Left lung (tissue), 10 donors: Measurements from ENCODE around the gene CCIN. TPM values are rescaled to one million over a fixed set of nuclear protein-coding genes. Genes with fewer than 3 reads are reported as not detected.

Source experiments
- ATAC-seq: fragments of 200-7000 bp; cut with Tn5 transposase; one replicate; pipeline ENCODE4 v1.9.1; 2020; ENCODE audit warnings: moderate library complexity
- DNase-seq, 4 donors: peaks; one replicate each; pipeline ENCODE4 v3.0.0-alpha.2; 2013 to 2020
- H3K27ac ChIP-seq, 2 donors: fragments of 200-600 bp; sonication (generic) in 1 of 2; one replicate each; pipeline versions ENCODE4 v1.5.0 to v1.8.0; 2020 to 2021
- H3K27me3 ChIP-seq, 2 donors: fragments of 200-600 bp; sonication (generic) in 1 of 2; one replicate each; pipeline versions ENCODE4 v1.5.0 to v1.8.0; 2020 to 2021
- H3K36me3 ChIP-seq, 2 donors: fragments of 200-600 bp; sonication (generic) in 1 of 2; one replicate each; pipeline versions ENCODE4 v1.5.0 to v1.8.0; 2020 to 2021
- H3K4me1 ChIP-seq, 2 donors: fragments of 200-600 bp; one replicate each; pipeline ENCODE4 v1.8.0; 2021
- H3K4me3 ChIP-seq, 2 donors: fragments of 200-600 bp; sonication (generic) in 1 of 2; one replicate each; pipeline versions ENCODE4 v1.5.0 to v1.8.0; 2020 to 2021; ENCODE audit warnings: mild to moderate bottlenecking in 1 of 2
- H3K9me3 ChIP-seq, 2 donors: fragments of 200-600 bp; sonication (generic) in 1 of 2; one replicate each; pipeline versions ENCODE4 v1.5.0 to v1.8.0; 2020 to 2021
- intact Hi-C, 2 donors: fragments of 100-400 bp; cut with DNase I; formaldehyde crosslinking; loops; one replicate each; pipeline versions ENCODE4 v1.11.2 to v1.14.2; 2022
- polyA plus RNA-seq, 6 donors: library from polyadenylated mRNA; unstranded; fragments of 120-200 nt; gene quantifications; one replicate each; pipeline ENCODE4 v1.2.1, GENCODE V29; 2013; ENCODE audit not compliant: insufficient read length in 6 of 6
- total RNA-seq, 2 donors: library from RNA; stranded (reverse); fragmentation: NEBNext Ultra II Directional; extraction: Animal tissue kit (Norgen Biotek cat#: 25700); gene quantifications; one replicate each; pipeline ENCODE4 v1.2.1, GENCODE V29; 2021
- TF ChIP-seq, protein P1 (sequence below), 2 donors: fragments of 200-600 bp; sonication (generic) in 1 of 2; IDR thresholded peaks; one replicate each; pipeline versions ENCODE4 v1.5.0 to v1.8.0; 2021; ENCODE audit warnings: antibody characterized with exemption in 2 of 2
- donor health status: DM: no; HTN: yes; CAD: no.
- donor health status: DM: no; HTN: no; CAD: no.

The CCIN gene
- total and polyA plus RNA-seq, 8 donors = 0.13 to 1.5 (median 0.18) TPM; not detected in 2

GRCh38 chr9:36213387-36213786, 44.2 kb downstream of the CCIN start:
- H3K36me3 ChIP-seq = peaks cover 0 to 92% of the 10 kb centered on the region in 2 donors
- TF ChIP-seq, protein P1, sequence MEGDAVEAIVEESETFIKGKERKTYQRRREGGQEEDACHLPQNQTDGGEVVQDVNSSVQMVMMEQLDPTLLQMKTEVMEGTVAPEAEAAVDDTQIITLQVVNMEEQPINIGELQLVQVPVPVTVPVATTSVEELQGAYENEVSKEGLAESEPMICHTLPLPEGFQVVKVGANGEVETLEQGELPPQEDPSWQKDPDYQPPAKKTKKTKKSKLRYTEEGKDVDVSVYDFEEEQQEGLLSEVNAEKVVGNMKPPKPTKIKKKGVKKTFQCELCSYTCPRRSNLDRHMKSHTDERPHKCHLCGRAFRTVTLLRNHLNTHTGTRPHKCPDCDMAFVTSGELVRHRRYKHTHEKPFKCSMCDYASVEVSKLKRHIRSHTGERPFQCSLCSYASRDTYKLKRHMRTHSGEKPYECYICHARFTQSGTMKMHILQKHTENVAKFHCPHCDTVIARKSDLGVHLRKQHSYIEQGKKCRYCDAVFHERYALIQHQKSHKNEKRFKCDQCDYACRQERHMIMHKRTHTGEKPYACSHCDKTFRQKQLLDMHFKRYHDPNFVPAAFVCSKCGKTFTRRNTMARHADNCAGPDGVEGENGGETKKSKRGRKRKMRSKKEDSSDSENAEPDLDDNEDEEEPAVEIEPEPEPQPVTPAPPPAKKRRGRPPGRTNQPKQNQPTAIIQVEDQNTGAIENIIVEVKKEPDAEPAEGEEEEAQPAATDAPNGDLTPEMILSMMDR (IDR thresholded peaks at IDR 0.05) = no peak
- ATAC-seq (no peak), DNase-seq (no peak)
- H3K27ac ChIP-seq = no peak overlapping the region
- H3K4me1 ChIP-seq = peaks cover 0 to 24% of the 10 kb centered on the region in 2 donors
- no peaks in the 10 kb centered on the region for H3K9me3 ChIP-seq
- H3K4me3 ChIP-seq = no peak overlapping the region
- H3K27me3 ChIP-seq = no peaks in the 10 kb centered on the region
- intact Hi-C loops = no loop called here

DNA sequence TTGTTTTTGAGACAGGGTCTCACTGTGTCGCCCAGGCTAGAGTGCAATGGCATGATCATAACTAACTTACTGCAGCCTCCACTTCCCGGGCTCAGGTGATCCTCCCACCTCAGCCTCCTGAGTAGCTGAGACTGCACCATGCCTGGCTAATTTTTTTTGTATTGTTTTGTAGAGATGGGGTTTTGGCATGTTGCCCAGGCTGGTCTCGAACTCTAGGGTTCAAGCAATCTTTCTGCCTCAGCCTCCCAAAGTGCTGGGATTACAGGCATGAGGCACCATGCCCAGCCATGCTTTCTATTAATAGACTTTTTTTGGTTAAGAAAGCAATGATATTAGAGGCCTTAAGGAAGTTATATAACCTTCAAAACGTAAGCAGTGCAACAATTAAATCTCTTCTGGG, 44.8 kb downstream of the CCIN start:
- H3K27ac ChIP-seq = no peak overlapping the region
- H3K27me3 ChIP-seq = no peaks in the 10 kb centered on the region
- ATAC-seq = no peak
- intact Hi-C loops = no loop called here
- peaks cover 0 to 92% of the 10 kb centered on the region in 2 donors for H3K36me3 ChIP-seq
- H3K4me3 ChIP-seq = no peak overlapping the region
- H3K4me1 ChIP-seq = peaks cover 0 to 19% of the 10 kb centered on the region in 2 donors
- no peak for DNase-seq
- H3K9me3 ChIP-seq = no peaks in the 10 kb centered on the region
- TF ChIP-seq, protein P1 (IDR thresholded peaks at IDR 0.05) = no peak

- intact Hi-C loops = no loop called here
- H3K27me3 ChIP-seq = no peaks in the 10 kb centered on the region
- no peak overlapping the region for H3K4me3 ChIP-seq
- DNase-seq (no peak), ATAC-seq (no peak)
- H3K27ac ChIP-seq = peak overlapping the region in 1 of 2 donors; percentile 5
- TF ChIP-seq, protein P1 (IDR thresholded peaks at IDR 0.05) = no peak
- no peaks in the 10 kb centered on the region for H3K9me3 ChIP-seq
- H3K36me3 ChIP-seq = peaks cover 0 to 92% of the 10 kb centered on the region in 2 donors
- H3K4me1 ChIP-seq = peaks cover 0 to 18% of the 10 kb centered on the region in 2 donors
Measured at GRCh38 chr9:36214571-36214970, 45.4 kb downstream of the CCIN start.

DNA sequence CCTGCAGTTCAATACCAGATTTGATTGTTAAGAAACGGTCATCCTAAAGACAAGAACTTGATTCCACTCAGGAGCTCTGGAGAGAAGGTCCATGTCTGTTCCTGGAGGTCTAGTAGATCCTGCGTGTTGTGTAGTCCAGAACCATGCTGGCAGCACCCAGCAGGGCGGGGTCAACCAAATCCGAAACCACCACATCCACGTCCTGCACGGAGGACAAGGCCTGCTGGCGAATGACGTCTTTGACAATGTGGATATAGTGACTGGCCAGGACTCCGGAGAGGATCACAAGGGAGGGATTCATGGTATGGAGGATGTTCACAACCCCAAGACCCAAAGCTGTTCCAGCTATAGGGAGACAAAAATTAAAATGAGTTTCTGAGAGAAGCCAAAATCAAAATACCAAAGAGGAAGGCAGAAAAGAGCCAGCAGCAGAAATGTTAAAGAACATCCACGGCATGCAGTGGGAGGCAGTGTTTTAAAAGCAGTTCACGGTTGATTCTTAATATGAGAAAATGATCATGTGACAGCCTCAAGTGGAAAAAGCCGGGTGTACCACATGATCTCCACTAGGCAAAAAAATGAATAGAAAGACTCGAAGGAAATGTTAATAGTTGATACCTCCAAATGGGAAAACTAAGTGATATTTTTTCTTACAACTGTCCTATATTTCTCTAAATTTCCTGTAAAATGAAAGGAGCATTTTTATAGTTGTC, 48.2 kb downstream of the CCIN start:
- no peak overlapping the region for H3K27ac ChIP-seq
- ATAC-seq (peak; percentile 52), DNase-seq (no peak)
- H3K4me1 ChIP-seq = peaks cover 0 to 4% of the 10 kb centered on the region in 2 donors
- no peak overlapping the region for H3K4me3 ChIP-seq
- intact Hi-C loops = no loop called here
- peaks cover 0 to 2% of the 10 kb centered on the region in 2 donors for H3K9me3 ChIP-seq
- H3K27me3 ChIP-seq = no peaks in the 10 kb centered on the region
- peaks cover 4 to 90% of the 10 kb centered on the region in 2 donors for H3K36me3 ChIP-seq
- TF ChIP-seq, protein P1 (IDR thresholded peaks at IDR 0.05) = no peak

GRCh38 chr9:36218011-36218410, 48.8 kb downstream of the CCIN start:
- no peak overlapping the region for H3K27ac ChIP-seq
- intact Hi-C loops = no loop called here
- peaks cover 4 to 90% of the 10 kb centered on the region in 2 donors for H3K36me3 ChIP-seq
- no peak for ATAC-seq
- no peak overlapping the region for H3K4me3 ChIP-seq
- H3K9me3 ChIP-seq = peaks cover 0 to 5% of the 10 kb centered on the region in 2 donors
- DNase-seq = no peak
- peaks cover 0 to 4% of the 10 kb centered on the region in 2 donors for H3K4me1 ChIP-seq
- H3K27me3 ChIP-seq = no peaks in the 10 kb centered on the region
- TF ChIP-seq, protein P1 (IDR thresholded peaks at IDR 0.05) = no peak
